ENCODE measurements around the gene ANKRD11.

The ANKRD11 gene

DNA sequence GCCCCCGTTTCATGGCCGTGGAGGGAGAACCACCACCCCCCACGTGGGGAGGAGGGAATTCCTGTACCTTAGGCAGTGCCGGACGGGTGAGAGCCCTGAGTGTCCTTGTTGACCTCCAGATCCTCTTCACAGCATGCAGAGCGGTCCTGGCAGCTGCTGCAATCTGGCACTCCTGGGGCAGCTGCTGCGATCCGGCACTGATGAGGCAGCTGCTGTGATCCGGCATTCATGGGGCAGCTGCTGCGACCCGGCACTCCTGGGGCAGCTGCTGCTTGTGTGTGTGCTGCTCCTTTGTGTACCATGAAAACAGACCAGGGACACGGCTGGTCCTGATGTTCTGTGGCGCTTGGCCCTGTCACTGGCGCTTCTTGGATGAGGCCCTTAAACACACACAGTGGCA lies 260.1 kb downstream of the ANKRD11 start:
- TF ChIP-seq EZH2phosphoT487 (IDR thresholded peaks at IDR 0.05; ENCODE audit: borderline replicate concordance, low read length), result no peak
- TF ChIP-seq, protein P1, sequence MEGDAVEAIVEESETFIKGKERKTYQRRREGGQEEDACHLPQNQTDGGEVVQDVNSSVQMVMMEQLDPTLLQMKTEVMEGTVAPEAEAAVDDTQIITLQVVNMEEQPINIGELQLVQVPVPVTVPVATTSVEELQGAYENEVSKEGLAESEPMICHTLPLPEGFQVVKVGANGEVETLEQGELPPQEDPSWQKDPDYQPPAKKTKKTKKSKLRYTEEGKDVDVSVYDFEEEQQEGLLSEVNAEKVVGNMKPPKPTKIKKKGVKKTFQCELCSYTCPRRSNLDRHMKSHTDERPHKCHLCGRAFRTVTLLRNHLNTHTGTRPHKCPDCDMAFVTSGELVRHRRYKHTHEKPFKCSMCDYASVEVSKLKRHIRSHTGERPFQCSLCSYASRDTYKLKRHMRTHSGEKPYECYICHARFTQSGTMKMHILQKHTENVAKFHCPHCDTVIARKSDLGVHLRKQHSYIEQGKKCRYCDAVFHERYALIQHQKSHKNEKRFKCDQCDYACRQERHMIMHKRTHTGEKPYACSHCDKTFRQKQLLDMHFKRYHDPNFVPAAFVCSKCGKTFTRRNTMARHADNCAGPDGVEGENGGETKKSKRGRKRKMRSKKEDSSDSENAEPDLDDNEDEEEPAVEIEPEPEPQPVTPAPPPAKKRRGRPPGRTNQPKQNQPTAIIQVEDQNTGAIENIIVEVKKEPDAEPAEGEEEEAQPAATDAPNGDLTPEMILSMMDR (IDR thresholded peaks at IDR 0.05; ENCODE audit: low read depth, low read length, poor library complexity, severe bottlenecking), result no peak
- Histone ChIP-seq H3K36me3 (ENCODE audit: control insufficient read depth, low read length) (peaks cover 32% of the 10 kb centered on the region), H3K27me3 (ENCODE audit: control insufficient read depth, low read length) (no peaks in the 10 kb centered on the region), H3K79me2 (ENCODE audit: control insufficient read depth, low read length) (no peaks in the 10 kb centered on the region), H3K4me1 (ENCODE audit: control insufficient read depth, low read length) (no peaks in the 10 kb centered on the region), H3K9me2 (replicated peaks; ENCODE audit: control insufficient read depth, low read length) (no peaks in the 10 kb centered on the region), H3K4me3 (ENCODE audit: low read length) (no peak overlapping the region), H3K27ac (ENCODE audit: low read depth, low read length) (no peak overlapping the region), H4K20me1 (ENCODE audit: control insufficient read depth, insufficient read depth, low read depth, low read length) (no peaks in the 10 kb centered on the region), H3K9me3 (ENCODE audit: control insufficient read depth, insufficient read depth, low read length) (no peaks in the 10 kb centered on the region; the same call in 1 of the 2 replicates), H3K4me2 (ENCODE audit: low read length) (no peak overlapping the region), H3F3A (ENCODE audit: control insufficient read depth, insufficient read depth) (no peaks in the 10 kb centered on the region)

GRCh38 chr16:89224665-89225064 lies 265.7 kb downstream of the ANKRD11 start:
- H3K9me2 ChIP-seq (replicated peaks; ENCODE audit: control insufficient read depth, low read length), result no peaks in the 10 kb centered on the region
- no peaks in the 10 kb centered on the region; the same call in 1 of the 2 replicates for H3K9me3 ChIP-seq (ENCODE audit: control insufficient read depth, insufficient read depth, low read length)
- H3F3A ChIP-seq (ENCODE audit: control insufficient read depth, insufficient read depth), result no peaks in the 10 kb centered on the region
- no peak overlapping the region for H3K4me3 ChIP-seq (ENCODE audit: low read length)
- H3K79me2 ChIP-seq (ENCODE audit: control insufficient read depth, low read length), result no peaks in the 10 kb centered on the region
- TF ChIP-seq, protein P1 (IDR thresholded peaks at IDR 0.05; ENCODE audit: low read depth, low read length, poor library complexity, severe bottlenecking), result no peak
- no peak for TF ChIP-seq EZH2phosphoT487 (IDR thresholded peaks at IDR 0.05; ENCODE audit: borderline replicate concordance, low read length)
- no peaks in the 10 kb centered on the region for H4K20me1 ChIP-seq (ENCODE audit: control insufficient read depth, insufficient read depth, low read depth, low read length)
- no peaks in the 10 kb centered on the region for H3K4me1 ChIP-seq (ENCODE audit: control insufficient read depth, low read length)
- H3K27me3 ChIP-seq (ENCODE audit: control insufficient read depth, low read length), result no peaks in the 10 kb centered on the region
- H3K36me3 ChIP-seq (ENCODE audit: control insufficient read depth, low read length), result peaks cover 32% of the 10 kb centered on the region
- no peak overlapping the region for H3K4me2 ChIP-seq (ENCODE audit: low read length)
- no peak overlapping the region for H3K27ac ChIP-seq (ENCODE audit: low read depth, low read length)

DNA sequence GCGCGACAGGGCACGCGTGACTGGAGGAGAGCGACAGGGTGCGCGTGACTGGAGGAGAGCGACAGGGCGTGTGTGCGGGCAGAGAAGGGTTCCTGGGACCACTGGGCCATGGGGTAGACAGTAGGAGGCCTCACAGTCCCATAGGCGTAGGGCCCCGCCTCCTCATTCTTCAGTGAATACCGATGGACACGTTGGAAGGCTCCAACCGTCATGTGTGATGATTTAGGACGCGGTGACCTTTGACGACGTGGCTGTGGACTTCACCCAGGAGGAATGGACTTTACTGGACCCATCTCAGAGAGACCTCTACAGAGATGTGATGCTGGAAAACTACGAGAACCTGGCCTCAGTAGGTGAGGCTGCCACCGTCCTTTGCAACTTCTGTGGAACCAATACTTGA lies 267.4 kb downstream of the ANKRD11 start:
- Histone ChIP-seq H3K27ac (ENCODE audit: low read depth, low read length) (no peak overlapping the region), H3F3A (ENCODE audit: control insufficient read depth, insufficient read depth) (no peaks in the 10 kb centered on the region), H4K20me1 (ENCODE audit: control insufficient read depth, insufficient read depth, low read depth, low read length) (no peaks in the 10 kb centered on the region), H3K79me2 (ENCODE audit: control insufficient read depth, low read length) (no peaks in the 10 kb centered on the region), H3K36me3 (ENCODE audit: control insufficient read depth, low read length) (peaks cover 23% of the 10 kb centered on the region), H3K9me3 (ENCODE audit: control insufficient read depth, insufficient read depth, low read length) (no peaks in the 10 kb centered on the region; the same call in 1 of the 2 replicates), H3K9me2 (replicated peaks; ENCODE audit: control insufficient read depth, low read length) (no peaks in the 10 kb centered on the region), H3K4me2 (ENCODE audit: low read length) (no peak overlapping the region), H3K4me3 (ENCODE audit: low read length) (no peak overlapping the region), H3K27me3 (ENCODE audit: control insufficient read depth, low read length) (no peaks in the 10 kb centered on the region), H3K4me1 (ENCODE audit: control insufficient read depth, low read length) (no peaks in the 10 kb centered on the region; the same call in 1 of the 2 replicates)
- TF ChIP-seq, protein P1 (IDR thresholded peaks at IDR 0.05; ENCODE audit: low read depth, low read length, poor library complexity, severe bottlenecking), result no peak
- TF ChIP-seq EZH2phosphoT487 (IDR thresholded peaks at IDR 0.05; ENCODE audit: borderline replicate concordance, low read length), result no peak

Data from DOHH2 (cell line).